K562 (cell line): ENCODE results near the gene KLKB1. TPM values are rescaled to one million over a fixed set of nuclear protein-coding genes. Genes with fewer than 3 reads are reported as not detected.
A peak's percentile ranks its signal among the peaks of the same experiment; 100 is the strongest.

Source experiments
- ATAC-seq: fragments of 200-7000 bp; cut with Tn5 transposase; 3 replicates; pipeline ENCODE4 v1.9.1; 2020; ENCODE audit warnings: moderate library complexity
- BruUV-seq: library from RNA; stranded (reverse); fragments of 400-500 nt; replicated peaks from 2 replicates; lab custom pipeline; 2021; lab: Mats Ljungman, UMichigan
- CTCF ChIA-PET: fragments of 300-600 bp; formaldehyde crosslinking; extraction: SDS; loops from one replicate; lab custom pipeline; 2021; ENCODE audit warnings: low intra/inter-chr PET ratio; lab: Yijun Ruan, JAX
- POLR2A ChIA-PET: fragments of 300-600, 350-650 bp; sonication (Branson Sonifier 250); formaldehyde crosslinking; extraction: SDS; loops from one replicate; lab custom pipeline; 2021; ENCODE audit warnings: antibody characterized with exemption, inconsistent platforms; lab: Yijun Ruan, JAX
- DNase-seq, 4 experiments: peaks; one replicate each; pipeline versions ENCODE4 v3.0.0 to v3.0.0-alpha.2; 2011 to 2018; ENCODE audit warnings: low spot score in 3 of 4, mixed read lengths in 3 of 4; ENCODE audit errors: extremely low read depth in 1 of 4
- FAIRE-seq: peaks from 2 replicates; lab custom pipeline; 2011; peaks lifted over from hg19 to GRCh38; lab: Jason Lieb, UNC
- H2AFZ ChIP-seq: 2 replicates; pipeline ENCODE4 v1.6.0; 2011; ENCODE audit warnings: low read depth, low read length, control low read depth, inconsistent platforms
- H3K27ac ChIP-seq: fragments of 200-600 bp; 3 replicates; pipeline ENCODE4 v1.8.0; 2011; ENCODE audit warnings: low read depth, mild to moderate bottlenecking, control low read depth, inconsistent platforms, low read length, moderate library complexity, mixed read lengths; ENCODE audit errors: extremely low read depth
- H3K27me3 ChIP-seq, 2 experiments: fragments of 300-600 bp in 1 of 2; 2 replicates in 1 of 2; 3 replicates in 1 of 2; pipeline versions ENCODE4 v1.6.0 to v1.8.0; 2011; ENCODE audit warnings: inconsistent platforms in 2 of 2, low read length in 2 of 2, mild to moderate bottlenecking in 1 of 2, mixed read lengths in 1 of 2, moderate library complexity in 1 of 2; ENCODE audit not compliant: control insufficient read depth in 2 of 2, insufficient read depth in 2 of 2
- H3K36me3 ChIP-seq: fragments of 300-600 bp; 3 replicates; pipeline ENCODE4 v1.8.0; 2011; ENCODE audit warnings: mild to moderate bottlenecking, low read length, inconsistent platforms; ENCODE audit not compliant: control insufficient read depth, insufficient read depth
- H3K4me1 ChIP-seq, 2 experiments: fragments of 200-600 bp in 1 of 2; replicated peaks in 1 of 2; 2 replicates in 1 of 2; 3 replicates in 1 of 2; pipeline versions ENCODE4 v1.5.1 to v1.8.0; 2011; ENCODE audit warnings: inconsistent platforms in 2 of 2, low read length in 2 of 2, mild to moderate bottlenecking in 1 of 2, mixed read lengths in 1 of 2, moderate library complexity in 1 of 2; ENCODE audit not compliant: control insufficient read depth in 2 of 2, insufficient read depth in 2 of 2
- H3K4me2 ChIP-seq: 2 replicates; pipeline ENCODE4 v1.6.1; 2011; ENCODE audit warnings: low read length, control low read depth, inconsistent platforms, mixed read lengths; ENCODE audit not compliant: insufficient read depth
- H3K4me3 ChIP-seq: fragments of 200-600 bp; sonication (generic), shearing (Covaris generic); 2 replicates; pipeline ENCODE4 v1.5.1; 2016; ENCODE audit warnings: control low read depth, inconsistent platforms
- H3K79me2 ChIP-seq: fragments of 200-600 bp; 3 replicates; pipeline ENCODE4 v1.8.0; 2011; ENCODE audit warnings: low read length, inconsistent platforms; ENCODE audit not compliant: control insufficient read depth, insufficient read depth
- H3K9ac ChIP-seq, 2 experiments: 2 replicates each; pipeline versions ENCODE4 v1.6.0 to v1.6.1; 2011; ENCODE audit warnings: low read depth in 2 of 2, low read length in 2 of 2, control low read depth in 1 of 2, inconsistent platforms in 1 of 2, mild to moderate bottlenecking in 1 of 2, mixed read lengths in 1 of 2; ENCODE audit not compliant: insufficient read depth in 1 of 2
- H3K9me1 ChIP-seq: one replicate; pipeline ENCODE4 v1.6.0; 2011; ENCODE audit warnings: inconsistent platforms, mild to moderate bottlenecking, low read length, moderate library complexity; ENCODE audit not compliant: control insufficient read depth, insufficient read depth
- H3K9me3 ChIP-seq: replicated peaks from 2 replicates; pipeline ENCODE4 v1.5.1; 2011; ENCODE audit warnings: low read depth, low read length, inconsistent platforms; ENCODE audit not compliant: control insufficient read depth, insufficient read depth
- H4K20me1 ChIP-seq: replicated peaks from 2 replicates; pipeline ENCODE4 v1.6.1; 2011; ENCODE audit warnings: low read length, inconsistent platforms, mixed read lengths; ENCODE audit not compliant: control insufficient read depth, insufficient read depth
- BRD4 ChIP-seq: fragments of 200-600 bp; sonication (generic); IDR thresholded peaks from 2 replicates; pipeline ENCODE4 v1.6.1; 2017; ENCODE audit warnings: inconsistent platforms
- CTBP1 ChIP-seq: fragments of 450-650 bp; IDR thresholded peaks from 2 replicates; pipeline ENCODE4 v1.6.1; 2016; ENCODE audit warnings: borderline replicate concordance
- CTCF ChIP-seq, 3 experiments: IDR thresholded peaks in 2 of 3; conservative IDR thresholded peaks in 1 of 3; 2 replicates each; pipeline ENCODE4 v1.5.1; 2011 to 2012; ENCODE audit warnings: low read length in 3 of 3, mild to moderate bottlenecking in 3 of 3, control low read depth in 2 of 3, improper control_type of control experiment in 1 of 3, inconsistent platforms in 1 of 3, low read depth in 1 of 3, mixed read lengths in 1 of 3, moderate library complexity in 1 of 3; ENCODE audit not compliant: insufficient read depth in 2 of 3
- DEAF1 ChIP-seq: fragments of 450-650 bp; formaldehyde crosslinking; IDR thresholded peaks from 2 replicates; pipeline ENCODE4 v1.4.0; 2020; ENCODE audit warnings: mild to moderate bottlenecking, moderate library complexity
- HDAC1 ChIP-seq, 2 experiments: fragments of 450-650 bp; IDR thresholded peaks; 2 replicates each; pipeline ENCODE4 v1.6.1; 2016 to 2017; ENCODE audit warnings: inconsistent platforms in 1 of 2, mild to moderate bottlenecking in 1 of 2, moderate library complexity in 1 of 2
- HEY1 ChIP-seq: fragments of 250-450 bp; sonication (Bioruptor Pico); IDR thresholded peaks from 2 replicates; pipeline ENCODE4 v1.5.0; 2020; ENCODE audit warnings: mild to moderate bottlenecking, moderate library complexity, borderline replicate concordance
- MEF2D ChIP-seq: conservative IDR thresholded peaks from 2 replicates; pipeline ENCODE4 v1.6.1; 2016; ENCODE audit warnings: low read depth, missing genetic modification characterization, missing compliant biosample characterization
- OTX1 ChIP-seq: fragments of 450-650 bp; formaldehyde crosslinking; IDR thresholded peaks from 2 replicates; pipeline ENCODE4 v1.4.0; 2022; ENCODE audit warnings: mild to moderate bottlenecking
- POLR2AphosphoS2 ChIP-seq: IDR thresholded peaks from 2 replicates; pipeline ENCODE4 v1.6.1; 2012; ENCODE audit warnings: low read length, improper control_type of control experiment
- SMC3 ChIP-seq: conservative IDR thresholded peaks from 2 replicates; pipeline ENCODE4 v1.6.1; 2011; ENCODE audit warnings: low read depth, low read length, improper control_type of control experiment; ENCODE audit not compliant: insufficient read depth
- TEAD1 ChIP-seq, 2 experiments: fragments of 450-650 bp in 1 of 2; sonication (generic) in 1 of 2; formaldehyde crosslinking; IDR thresholded peaks; 2 replicates each; pipeline versions ENCODE4 v1.4.0 to v1.8.0; 2020 to 2022; ENCODE audit warnings: mild to moderate bottlenecking in 2 of 2, missing genetic modification reagents in 1 of 2
- YY1 ChIP-seq, 3 experiments: IDR thresholded peaks; 2 replicates each; pipeline ENCODE4 v1.6.1; 2011; ENCODE audit warnings: low read length in 2 of 3, mild to moderate bottlenecking in 2 of 3, moderate library complexity in 2 of 3, borderline replicate concordance in 1 of 3, control low read depth in 1 of 3, low read depth in 1 of 3; ENCODE audit not compliant: insufficient read depth in 3 of 3, insufficient replicate concordance in 2 of 3, control insufficient read depth in 1 of 3, insufficient read length in 1 of 3; ENCODE audit errors: extremely low read depth in 1 of 3
- ZBTB33 ChIP-seq: sonication (generic); formaldehyde crosslinking; IDR thresholded peaks from 2 replicates; pipeline ENCODE4 v1.8.1; 2023; ENCODE audit warnings: mild to moderate bottlenecking, missing genetic modification reagents
- ZNF77 ChIP-seq: fragments of 250-450 bp; sonication (Bioruptor Pico); IDR thresholded peaks from 2 replicates; pipeline ENCODE4 v1.5.0; 2020
- WGBS: fragments of 100-300 bp; shearing (Covaris generic); methylation state at CpG from one replicate; pipeline ENCODE4 v1.1.6; 2016; ENCODE audit warnings: low coverage, mixed read lengths; ENCODE audit not compliant: insufficient coverage; ENCODE audit errors: missing lambda C conversion rate; 5-methylcytosine and 5-hydroxymethylcytosine counted together
- in situ Hi-C: fragments of 300-500 bp; cut with MboI; formaldehyde crosslinking; loops from 4 replicates; pipeline ENCODE4 v1.15.0; 2018; ENCODE audit warnings: inconsistent platforms, mixed read lengths
- intact Hi-C: fragments of 100-400 bp; cut with micrococcal nuclease; formaldehyde crosslinking; loops from 2 replicates; pipeline ENCODE4 v1.14.2; 2022
- polyA plus RNA-seq, 8 experiments: library from polyadenylated mRNA; depleted of rRNA in 4 of 8; stranded (reverse) in 5 of 8; unstranded in 3 of 8; fragments of >200 nt; fragmentation: Nextera tagmentation in 2 of 8; fragmentation: Illumina TruSeq in 1 of 8; extraction: Ambion mirVana in 2 of 8; extraction: Trizol in 1 of 8; gene quantifications; 2 replicates each; pipeline versions ENCODE4 v1.2.1 to v1.2.3, GENCODE V29; 2011 to 2014; ENCODE audit warnings: inconsistent platforms in 1 of 8, missing spikeins in 1 of 8
- total RNA-seq, 7 experiments: library from RNA; depleted of rRNA in 6 of 7; stranded (reverse); fragments of >200 nt in 6 of 7; fragmentation: Illumina TruSeq in 2 of 7; extraction: Trizol in 2 of 7; gene quantifications; 2 replicates each; pipeline versions ENCODE4 v1.2.1 to v1.2.3, GENCODE V29; 2011 to 2021; ENCODE audit warnings: low replicate concordance in 1 of 7
- TF ChIP-seq, protein P1 (sequence below): fragments of 250-450 bp; sonication (Bioruptor Pico); IDR thresholded peaks from 2 replicates; pipeline ENCODE4 v1.5.0; 2021

The KLKB1 gene
- total and polyA plus RNA-seq, 9 of the 15 experiments (the other 6 are each of a cell fraction or from before 2014, with no cell fraction given), result 0.27 TPM; not detected in 8

GRCh38 chr4:186297013-186297645 lies 69.8 kb downstream of the KLKB1 start:
- no peak overlapping the region for H3K4me3 ChIP-seq
- BruUV-seq, result no TSS peak
- ChIA-PET POLR2A (interaction anchor here (0.7 kb wide), 1 partner anchor 95 kb away, joined by 3 read pairs; no protein-coding TSS in a partner anchor), CTCF (interaction anchor here (0.7 to 2.4 kb wide), 2 partner anchors 290 to 327 kb away, joined by 4 to 22 read pairs; no protein-coding TSS in a partner anchor)
- peak; percentile 26 to 53 (median 34) for DNase-seq
- 11% methylated on average over 21 of the region's 21 CpGs for WGBS
- H2AFZ ChIP-seq, result no peak overlapping the region
- no peaks in the 10 kb centered on the region for H3K9me3 ChIP-seq
- H3K36me3 ChIP-seq, result no peaks in the 10 kb centered on the region
- H3K9me1 ChIP-seq, result no peaks in the 10 kb centered on the region
- no peaks in the 10 kb centered on the region for H4K20me1 ChIP-seq
- no peak overlapping the region for H3K4me2 ChIP-seq
- H3K4me1 ChIP-seq, result peaks cover 0 to 10% of the 10 kb centered on the region in 2 experiments; a peak in 1 of 5 replicates
- H3K27ac ChIP-seq, result no peak overlapping the region
- H3K9ac ChIP-seq, result no peak overlapping the region
- H3K27me3 ChIP-seq, result peaks cover 18 to 45% of the 10 kb centered on the region in 2 experiments
- ATAC-seq, result peak; percentile 76
- peak; percentile 65 for FAIRE-seq
- intact Hi-C loops (loop anchor here (1.0 kb wide), 2 partner anchors 290 to 423 kb away; no protein-coding TSS in a partner anchor), in situ Hi-C loops (loop anchor here (10.0 kb wide), 1 partner anchor 298 kb away; no protein-coding TSS in a partner anchor)
- H3K79me2 ChIP-seq, result no peaks in the 10 kb centered on the region
- no peak for TF ChIP-seq POLR2AphosphoS2
- TF ChIP-seq ZNF77, result no peak
- TF ChIP-seq HEY1, result no peak
- TF ChIP-seq SMC3, result no peak; the same call in 1 of the 2 replicates
- no peak for TF ChIP-seq MEF2D
- TF ChIP-seq BRD4, result no peak
- no peak for TF ChIP-seq CTBP1
- no peak for TF ChIP-seq TEAD1 (CRISPR knock-in tag; IDR thresholded peaks at IDR 0.05)
- no peak for TF ChIP-seq YY1 (IDR thresholded peaks at IDR 0.05; ENCODE audit: borderline replicate concordance in 1 of 3, control insufficient read depth in 1 of 3, extremely low read depth in 1 of 3, insufficient read depth in 3 of 3, insufficient read length in 1 of 3, insufficient replicate concordance in 2 of 3, low read depth in 1 of 3, low read length in 2 of 3)
- TF ChIP-seq DEAF1 (CRISPR knock-in tag), result peak; percentile 69
- peak; percentile 49 to 73 (median 54); a peak in 4 of 6 replicates for TF ChIP-seq CTCF (IDR thresholded peaks at IDR 0.05 in 2 of 3, conservative IDR thresholded peaks at IDR 0.05 in 1 of 3; ENCODE audit: insufficient read depth in 2 of 3, low read depth in 1 of 3, low read length in 3 of 3)
- TF ChIP-seq ZBTB33 (CRISPR knock-in tag), result no peak
- TF ChIP-seq, protein P1, sequence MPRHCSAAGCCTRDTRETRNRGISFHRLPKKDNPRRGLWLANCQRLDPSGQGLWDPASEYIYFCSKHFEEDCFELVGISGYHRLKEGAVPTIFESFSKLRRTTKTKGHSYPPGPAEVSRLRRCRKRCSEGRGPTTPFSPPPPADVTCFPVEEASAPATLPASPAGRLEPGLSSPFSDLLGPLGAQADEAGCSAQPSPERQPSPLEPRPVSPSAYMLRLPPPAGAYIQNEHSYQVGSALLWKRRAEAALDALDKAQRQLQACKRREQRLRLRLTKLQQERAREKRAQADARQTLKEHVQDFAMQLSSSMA (CRISPR knock-in tag), result no peak
- no peak for TF ChIP-seq OTX1 (CRISPR knock-in tag)
- TF ChIP-seq HDAC1 (IDR thresholded peaks at IDR 0.05), result no peak
